IPS-18a (cell line): Measurements from ENCODE around the gene ZIC4.

Experiments
- H3K27ac ChIP-seq: one replicate; pipeline ENCODE4 v1.5.1; 2013; ENCODE audit warnings: low read length
- H3K27me3 ChIP-seq: one replicate; pipeline ENCODE4 v1.6.1; 2013; ENCODE audit warnings: mild to moderate bottlenecking, low read length; ENCODE audit not compliant: control insufficient read depth, insufficient read depth
- H3K36me3 ChIP-seq: one replicate; pipeline ENCODE4 v1.6.1; 2013; ENCODE audit warnings: low read depth, low read length; ENCODE audit not compliant: control insufficient read depth
- H3K4me1 ChIP-seq: one replicate; pipeline ENCODE4 v1.6.1; 2013; ENCODE audit warnings: low read depth, low read length; ENCODE audit not compliant: control insufficient read depth
- H3K4me3 ChIP-seq: one replicate; pipeline ENCODE4 v1.5.1; 2013; ENCODE audit warnings: low read length
- H3K9ac ChIP-seq: one replicate; pipeline ENCODE4 v1.6.1; 2013; ENCODE audit warnings: mild to moderate bottlenecking, low read length, moderate library complexity
- H3K9me3 ChIP-seq: one replicate; pipeline ENCODE4 v1.6.1; 2013; ENCODE audit warnings: low read depth, low read length; ENCODE audit not compliant: control insufficient read depth

Gene ZIC4

DNA sequence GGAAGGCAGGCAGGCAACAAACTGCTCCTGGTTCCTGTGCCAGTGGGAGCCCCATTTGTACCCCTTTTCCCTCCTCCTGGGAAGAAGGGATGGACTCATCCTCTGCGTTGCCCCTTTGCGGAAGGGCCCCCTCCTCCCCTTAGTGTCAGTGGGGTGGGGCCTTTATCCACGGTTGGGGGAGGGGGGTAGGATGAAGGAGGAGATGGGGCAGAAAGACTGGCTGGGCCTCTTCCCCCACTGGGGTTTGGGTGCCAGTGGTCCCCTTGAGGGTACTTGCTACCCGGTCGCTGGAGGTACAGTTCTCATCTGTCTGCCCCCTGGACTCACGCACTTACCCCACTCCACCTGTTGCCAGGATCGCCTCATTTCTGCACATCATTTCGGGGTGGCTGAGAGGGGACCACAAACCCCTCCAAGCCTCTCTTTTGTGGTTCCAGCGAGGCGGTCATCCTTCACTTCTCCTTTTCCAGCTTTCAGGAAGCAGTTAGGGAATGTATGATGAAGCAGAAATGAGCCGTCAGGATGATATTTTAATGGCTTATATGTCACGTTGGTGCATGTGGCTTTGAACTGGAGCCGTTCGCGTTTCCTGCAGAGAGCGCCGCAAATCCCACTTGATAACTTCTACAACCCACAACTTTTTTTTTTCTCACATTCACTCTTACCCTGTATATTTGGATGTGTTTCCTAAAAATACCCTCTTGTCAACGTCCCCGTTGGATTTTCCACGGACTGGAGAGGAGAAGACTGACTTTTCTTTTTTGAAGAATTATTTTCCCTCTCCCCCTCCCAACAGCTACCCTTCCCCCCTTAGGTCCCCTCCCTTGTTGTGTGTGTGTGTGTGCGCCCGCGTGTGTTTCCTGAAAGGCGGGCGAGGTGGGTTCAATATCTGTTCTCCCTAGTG is at the start of gene ZIC4:
ZIC4 (minus strand) TSS at position 516 of the 904 bp plus-strand sequence. CDS start 3,746 bp downstream, outside the sequence.
- Histone ChIP-seq H3K27ac (no peak within 1 kb of the TSS), H3K36me3 (no peaks in the 10 kb centered on the region), H3K27me3 (peaks cover 100% of the 10 kb centered on the region), H3K9ac (no peak within 1 kb of the TSS), H3K4me1 (peaks cover 66% of the 10 kb centered on the region), H3K9me3 (no peaks in the 10 kb centered on the region), H3K4me3 (peak within 1 kb of the TSS; percentile 69)

DNA sequence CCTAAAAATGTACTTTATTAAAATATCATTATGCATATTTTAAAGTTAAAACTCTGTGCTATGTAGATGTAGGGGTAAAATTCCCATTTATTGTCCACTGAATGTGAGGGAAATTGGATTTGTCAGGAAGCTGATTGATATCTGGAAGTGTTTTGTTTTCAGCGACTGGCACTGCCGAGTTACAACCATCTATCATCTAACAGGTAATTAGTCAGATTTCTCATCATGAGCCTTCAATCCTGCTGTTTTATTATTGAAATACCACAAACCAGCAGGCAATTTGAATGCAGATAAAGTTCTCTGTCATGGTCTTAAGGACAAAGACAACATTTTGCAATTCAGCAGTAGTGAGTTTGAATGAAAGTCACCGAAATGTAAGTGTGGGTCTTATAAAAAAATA is 43.3 kb upstream of the ZIC4 start:
- peaks cover 12% of the 10 kb centered on the region for H3K4me1 ChIP-seq
- no peaks in the 10 kb centered on the region for H3K36me3 ChIP-seq
- H3K27me3 ChIP-seq = no peaks in the 10 kb centered on the region
- no peak overlapping the region for H3K9ac ChIP-seq
- no peak overlapping the region for H3K27ac ChIP-seq
- no peak overlapping the region for H3K4me3 ChIP-seq
- no peaks in the 10 kb centered on the region for H3K9me3 ChIP-seq

DNA sequence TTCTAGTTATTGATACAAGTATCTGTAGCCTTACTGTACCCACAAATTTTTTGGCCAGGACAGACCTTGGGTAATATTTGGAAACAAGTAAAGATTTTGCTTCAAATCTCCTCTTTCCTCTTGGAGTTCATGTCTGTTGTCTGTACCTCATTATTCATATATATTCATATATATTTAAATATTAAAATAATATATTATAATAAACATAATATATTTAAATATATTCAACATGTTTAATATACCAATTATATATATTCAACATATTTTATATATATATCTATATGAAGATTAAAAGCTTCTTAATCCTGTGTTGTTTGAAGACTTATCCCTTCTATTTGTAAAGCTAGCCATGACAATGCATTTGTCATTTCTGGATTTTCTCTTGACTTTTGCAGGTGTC is 40.9 kb upstream of the ZIC4 start:
- Histone ChIP-seq H3K36me3 (no peaks in the 10 kb centered on the region), H3K9me3 (no peaks in the 10 kb centered on the region), H3K9ac (no peak overlapping the region), H3K27ac (no peak overlapping the region), H3K27me3 (no peaks in the 10 kb centered on the region), H3K4me1 (peaks cover 12% of the 10 kb centered on the region), H3K4me3 (no peak overlapping the region)

DNA sequence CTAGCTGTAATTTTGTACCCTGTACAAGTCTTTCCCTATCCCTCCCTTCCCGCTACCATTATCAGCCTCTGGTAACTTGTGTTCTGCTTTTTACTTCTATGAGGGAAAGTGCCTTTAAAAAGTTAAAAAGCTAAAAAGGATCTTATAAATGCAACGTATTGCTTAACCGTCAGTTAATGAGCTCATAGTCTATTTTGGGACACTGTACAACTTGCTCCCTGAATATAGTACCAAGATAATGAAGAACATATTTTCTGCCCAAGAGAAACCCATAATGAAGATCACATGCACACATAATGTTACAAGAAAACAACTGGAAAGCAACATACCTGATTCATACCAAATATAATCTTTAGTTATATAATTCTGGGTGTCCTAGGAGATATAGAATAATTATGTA is 25.4 kb upstream of the ZIC4 start:
- Histone ChIP-seq H3K4me1 (no peaks in the 10 kb centered on the region), H3K27me3 (peaks cover 5% of the 10 kb centered on the region), H3K9me3 (no peaks in the 10 kb centered on the region), H3K36me3 (no peaks in the 10 kb centered on the region), H3K4me3 (no peak overlapping the region), H3K9ac (no peak overlapping the region), H3K27ac (no peak overlapping the region)

DNA sequence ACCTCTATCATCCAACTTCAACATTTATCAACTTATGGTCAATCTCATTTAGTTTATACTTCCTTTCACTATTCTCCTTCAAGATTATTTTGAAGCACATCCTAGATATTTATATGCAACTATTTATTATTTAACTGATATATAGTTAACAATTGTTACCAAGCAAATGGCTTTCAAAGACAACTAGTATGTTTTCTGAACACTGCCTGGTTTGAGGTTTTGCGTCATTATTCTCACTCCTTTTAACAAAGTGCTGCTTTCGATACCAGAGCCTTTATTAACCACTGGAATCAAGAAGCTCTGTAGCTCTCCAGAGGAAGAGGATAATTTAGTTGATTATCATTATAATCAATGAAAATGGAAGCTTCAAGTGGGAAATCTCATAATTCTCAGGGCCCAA is 22.4 kb upstream of the ZIC4 start:
- Histone ChIP-seq H3K27me3 (peaks cover 35% of the 10 kb centered on the region), H3K4me1 (peaks cover 10% of the 10 kb centered on the region), H3K9me3 (no peaks in the 10 kb centered on the region), H3K9ac (no peak overlapping the region), H3K36me3 (no peaks in the 10 kb centered on the region), H3K27ac (no peak overlapping the region), H3K4me3 (no peak overlapping the region)

DNA sequence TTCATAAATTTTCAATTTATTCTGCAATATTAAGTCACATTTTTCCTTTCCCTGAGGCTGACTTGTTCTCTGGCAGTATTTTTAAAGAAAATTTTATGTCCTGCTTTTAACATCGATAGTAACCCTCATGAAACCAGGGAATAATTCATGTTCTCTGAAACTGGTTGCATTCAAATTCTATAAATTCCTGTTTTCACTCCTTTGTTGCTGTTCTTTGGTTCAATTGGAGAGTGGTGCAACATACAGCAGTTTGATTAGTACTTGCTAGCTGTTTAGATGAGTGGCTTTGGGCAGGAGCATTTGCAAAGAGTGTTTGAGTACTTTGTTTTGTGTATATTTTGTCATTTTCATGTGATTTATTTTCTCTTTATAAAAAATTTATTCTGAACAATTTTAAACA is 22.0 kb upstream of the ZIC4 start:
- peaks cover 39% of the 10 kb centered on the region for H3K27me3 ChIP-seq
- no peak overlapping the region for H3K9ac ChIP-seq
- no peak overlapping the region for H3K27ac ChIP-seq
- peaks cover 10% of the 10 kb centered on the region for H3K4me1 ChIP-seq
- H3K9me3 ChIP-seq = no peaks in the 10 kb centered on the region
- no peak overlapping the region for H3K4me3 ChIP-seq
- H3K36me3 ChIP-seq = no peaks in the 10 kb centered on the region

DNA sequence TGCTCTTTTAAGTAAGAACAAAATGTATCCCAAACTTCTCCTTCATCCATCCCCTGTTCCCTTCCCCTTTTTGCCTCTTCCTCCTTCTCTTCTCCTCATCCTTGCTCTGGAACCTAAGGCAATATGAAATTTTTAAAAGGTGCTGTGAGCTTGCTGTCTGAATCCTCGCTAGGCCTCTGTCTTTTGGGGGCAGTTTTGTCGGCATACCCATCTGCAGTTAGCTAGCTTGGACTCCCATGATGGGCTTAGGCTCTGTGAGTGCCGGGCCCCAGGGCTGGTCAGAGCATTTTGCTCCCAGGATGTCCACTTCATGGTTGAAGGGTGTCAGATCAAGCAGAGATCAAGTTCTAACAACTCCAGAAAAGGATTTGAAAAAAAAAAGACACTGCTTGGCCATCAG is 21.4 kb upstream of the ZIC4 start:
- Histone ChIP-seq H3K9me3 (no peaks in the 10 kb centered on the region), H3K9ac (no peak overlapping the region), H3K36me3 (no peaks in the 10 kb centered on the region), H3K27ac (no peak overlapping the region), H3K27me3 (peaks cover 45% of the 10 kb centered on the region), H3K4me1 (peaks cover 11% of the 10 kb centered on the region), H3K4me3 (no peak overlapping the region)

DNA sequence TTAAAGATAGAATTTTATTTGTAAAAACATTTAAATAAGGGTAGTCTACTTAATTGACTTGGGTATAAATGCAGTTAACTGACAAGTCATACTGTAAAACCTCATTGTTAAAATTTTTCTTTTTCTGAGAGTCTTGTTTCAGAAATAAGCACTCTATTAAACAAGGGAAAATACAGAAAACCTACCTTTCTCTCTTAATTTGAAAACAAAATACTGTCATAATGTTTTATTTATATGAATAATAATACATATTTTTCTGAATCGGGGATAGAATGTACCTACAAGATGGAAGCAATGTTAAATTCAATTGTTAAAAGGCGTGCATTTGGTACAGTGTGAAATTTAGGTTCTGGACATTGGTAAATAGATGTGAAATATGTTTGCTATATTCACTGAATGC is 20.6 kb upstream of the ZIC4 start:
- no peaks in the 10 kb centered on the region for H3K36me3 ChIP-seq
- peaks cover 19% of the 10 kb centered on the region for H3K4me1 ChIP-seq
- H3K27ac ChIP-seq = no peak overlapping the region

DNA sequence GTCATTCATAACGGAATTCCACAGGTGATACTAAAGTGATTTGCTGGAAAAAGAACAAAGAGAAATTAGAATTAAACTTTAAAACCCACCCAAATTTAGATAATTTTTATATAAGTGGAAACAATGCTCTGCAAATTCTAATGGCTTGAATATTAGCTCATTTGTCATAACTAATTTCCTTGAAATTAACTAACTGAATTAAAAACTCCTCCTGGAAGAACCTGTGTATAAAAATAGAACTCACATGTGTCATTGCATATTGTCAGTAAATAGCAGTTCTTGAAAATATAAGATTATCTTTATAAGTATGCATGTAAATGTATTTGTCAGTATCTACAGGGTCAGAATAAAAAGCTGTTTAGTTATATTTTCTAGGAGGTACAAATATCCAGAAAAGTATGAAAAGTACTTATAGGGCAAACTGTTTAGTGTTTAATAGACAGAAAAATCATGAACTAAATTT is 19.1 kb upstream of the ZIC4 start:
- peaks cover 68% of the 10 kb centered on the region for H3K27me3 ChIP-seq
- H3K9me3 ChIP-seq = no peaks in the 10 kb centered on the region
- H3K9ac ChIP-seq = no peak overlapping the region
- no peaks in the 10 kb centered on the region for H3K36me3 ChIP-seq
- no peak overlapping the region for H3K27ac ChIP-seq
- no peak overlapping the region for H3K4me3 ChIP-seq
- H3K4me1 ChIP-seq = peaks cover 22% of the 10 kb centered on the region

More for the DNA sequence above, 20.6 kb upstream of the ZIC4 start:
- H3K4me3 ChIP-seq = no peak overlapping the region
- H3K27me3 ChIP-seq = peaks cover 53% of the 10 kb centered on the region
- H3K9ac ChIP-seq = no peak overlapping the region
- H3K9me3 ChIP-seq = no peaks in the 10 kb centered on the region

DNA sequence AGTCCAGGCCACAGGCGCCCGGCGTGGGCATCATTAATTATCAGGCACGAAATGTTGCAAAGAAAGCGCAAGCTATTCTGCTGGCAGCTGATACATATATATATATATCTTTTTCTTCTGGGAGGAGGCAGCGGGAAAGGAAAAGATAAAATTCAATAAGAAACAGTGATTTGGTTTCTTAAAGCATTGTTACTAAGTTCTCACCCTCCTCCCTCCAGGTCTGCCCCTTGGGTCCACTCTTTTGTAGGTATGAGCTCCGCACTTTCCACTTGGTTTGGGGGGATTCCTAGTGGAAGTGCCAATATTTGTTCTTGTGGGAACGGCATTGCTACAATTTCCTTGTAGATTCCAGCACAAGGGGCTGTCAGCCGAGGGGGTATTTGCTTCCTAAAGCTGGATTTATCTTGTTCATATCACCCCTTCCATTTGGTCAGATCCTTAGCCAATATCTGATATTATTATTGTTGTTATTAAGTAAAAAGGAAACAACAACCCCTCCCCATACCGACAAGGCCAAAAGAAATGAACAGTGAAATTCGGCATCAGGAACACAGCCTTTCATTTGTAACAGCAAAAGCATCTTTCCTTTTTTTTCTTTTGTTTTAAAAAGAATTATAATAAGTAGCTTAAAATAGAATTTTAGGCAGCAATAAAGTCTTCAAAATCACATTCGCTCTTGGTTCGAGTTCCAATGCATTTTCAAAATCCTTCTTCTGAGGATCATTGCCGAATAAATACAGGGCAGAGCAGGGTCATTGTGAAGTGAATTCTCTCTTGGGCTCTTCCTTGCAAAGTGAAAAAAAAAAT is 18.4 kb upstream of the ZIC4 start:
- no peak overlapping the region for H3K27ac ChIP-seq
- no peak overlapping the region for H3K9ac ChIP-seq
- H3K9me3 ChIP-seq = no peaks in the 10 kb centered on the region
- H3K4me3 ChIP-seq = peak overlapping the region; percentile 49
- no peaks in the 10 kb centered on the region for H3K36me3 ChIP-seq
- H3K4me1 ChIP-seq = peaks cover 25% of the 10 kb centered on the region
- peaks cover 75% of the 10 kb centered on the region for H3K27me3 ChIP-seq

DNA sequence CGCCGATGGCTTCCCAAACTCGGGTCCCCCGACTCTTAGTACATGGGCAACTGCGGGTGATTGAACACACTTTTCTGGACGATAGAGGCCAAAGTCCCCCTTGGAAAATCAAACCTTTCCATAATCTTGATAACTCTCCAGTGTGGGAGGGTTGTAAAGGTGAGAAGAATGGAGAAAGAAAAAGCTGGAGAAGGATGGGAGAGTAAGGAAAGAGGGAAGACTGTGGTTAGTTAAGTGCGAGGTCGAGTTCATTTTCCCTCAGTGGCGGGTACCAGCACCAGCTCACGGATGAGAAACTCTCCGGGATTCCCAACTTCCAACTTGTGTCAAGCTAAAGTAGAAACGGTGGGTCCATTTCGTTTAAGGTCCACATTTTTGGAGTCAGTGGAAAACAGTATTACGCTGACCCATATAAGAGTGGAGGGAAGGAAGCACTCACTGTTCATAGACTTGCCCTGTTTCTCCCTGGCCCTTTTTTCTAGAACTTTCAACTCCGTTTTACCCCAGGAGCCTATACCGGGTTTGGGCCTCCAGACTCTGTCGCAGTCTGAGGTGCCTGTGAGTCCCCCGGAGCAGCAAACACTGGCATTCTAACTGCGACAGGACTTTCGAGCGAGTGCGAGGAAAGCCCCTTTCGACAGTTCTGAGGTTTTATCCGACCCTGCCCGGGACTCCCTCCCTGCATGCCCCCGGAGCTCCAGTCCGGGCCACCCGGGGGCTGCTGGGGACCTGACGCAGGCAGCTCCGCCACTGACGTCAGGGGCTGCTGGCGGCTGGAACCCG is 17.6 kb upstream of the ZIC4 start:
- H3K9ac ChIP-seq = no peak overlapping the region
- H3K27me3 ChIP-seq = peaks cover 82% of the 10 kb centered on the region
- H3K27ac ChIP-seq = no peak overlapping the region

More for the DNA sequence above, 17.6 kb upstream of the ZIC4 start:
- Histone ChIP-seq H3K9me3 (no peaks in the 10 kb centered on the region), H3K4me1 (peaks cover 29% of the 10 kb centered on the region), H3K4me3 (peak overlapping the region; percentile 49), H3K36me3 (no peaks in the 10 kb centered on the region)
